OCI-LY7 (cell line): ENCODE results near the gene ZNRF1. TPM values are rescaled to one million over a fixed set of nuclear protein-coding genes. Genes with fewer than 3 reads are reported as not detected.

Experiments
- BruUV-seq: library from RNA; stranded (reverse); fragments of 400-500 nt; replicated peaks from 2 replicates; lab custom pipeline; 2021; lab: Mats Ljungman, UMichigan
- CTCF ChIA-PET: fragments of 300-600 bp; sonication (Branson Sonifier 250); formaldehyde crosslinking; loops from one replicate; lab custom pipeline; 2022; ENCODE audit warnings: antibody characterized with exemption; ENCODE audit not compliant: unreplicated experiment; lab: Charles Lee
- POLR2A ChIA-PET: fragments of 300-600 bp; sonication (Branson Sonifier 250); formaldehyde crosslinking; loops from one replicate; lab custom pipeline; 2022; ENCODE audit warnings: antibody characterized with exemption; lab: Charles Lee
- DNase-seq: peaks from one replicate; pipeline ENCODE4 v3.0.0-alpha.2; 2015; ENCODE audit warnings: low spot score
- H2AFZ ChIP-seq: fragments of 200-600 bp; sonication (generic), shearing (Covaris generic); 2 replicates; pipeline ENCODE4 v1.6.1; 2014; ENCODE audit warnings: mild to moderate bottlenecking, antibody characterized with exemption, low read length, moderate library complexity
- H3K27ac ChIP-seq: fragments of 200-600 bp; sonication (generic); 2 replicates; pipeline ENCODE4 v1.5.1; 2014; ENCODE audit warnings: mixed run types, low read depth, mild to moderate bottlenecking, moderate library complexity, low read length, inconsistent platforms; ENCODE audit not compliant: poor library complexity, severe bottlenecking
- H3K36me3 ChIP-seq: fragments of 200-600 bp; sonication (generic); 2 replicates; pipeline ENCODE4 v1.6.1; 2014; ENCODE audit warnings: mild to moderate bottlenecking, antibody characterized with exemption, low read length, moderate library complexity, mixed read lengths; ENCODE audit not compliant: insufficient read depth
- H3K4me1 ChIP-seq: fragments of 200-600 bp; sonication (generic); 2 replicates; pipeline ENCODE4 v1.5.1; 2014; ENCODE audit warnings: mild to moderate bottlenecking, low read length; ENCODE audit not compliant: insufficient read depth, poor library complexity, severe bottlenecking
- H3K4me2 ChIP-seq: fragments of 200-600 bp; sonication (generic); 2 replicates; pipeline ENCODE4 v1.6.1; 2014; ENCODE audit warnings: mild to moderate bottlenecking, low read length
- H3K4me3 ChIP-seq: fragments of 200-600 bp; sonication (generic); 2 replicates; pipeline ENCODE4 v1.5.1; 2014; ENCODE audit warnings: mild to moderate bottlenecking, low read depth, low read length; ENCODE audit not compliant: poor library complexity, severe bottlenecking
- H3K79me2 ChIP-seq: fragments of 200-600 bp; sonication (generic); 2 replicates; pipeline ENCODE4 v1.6.1; 2016; ENCODE audit warnings: low read depth, mild to moderate bottlenecking, low read length, moderate library complexity, mixed read lengths; ENCODE audit not compliant: insufficient read depth
- H3K9me2 ChIP-seq: fragments of 200-600 bp; sonication (generic); 2 replicates; pipeline ENCODE4 v1.6.1; 2016; ENCODE audit warnings: mild to moderate bottlenecking, low read length, mixed read lengths; ENCODE audit not compliant: insufficient read depth
- H3K9me3 ChIP-seq: fragments of 200-600 bp; sonication (generic); 2 replicates; pipeline ENCODE4 v1.6.1; 2014; ENCODE audit warnings: mild to moderate bottlenecking, mixed run types, low read length, mixed read lengths
- H4K20me1 ChIP-seq: fragments of 200-600 bp; sonication (generic); 2 replicates; pipeline ENCODE4 v1.6.1; 2014; ENCODE audit warnings: mild to moderate bottlenecking, antibody characterized with exemption, low read length, moderate library complexity, mixed read lengths; ENCODE audit not compliant: insufficient read depth
- EZH2phosphoT487 ChIP-seq: fragments of 200-600 bp; sonication (generic); IDR thresholded peaks from 2 replicates; pipeline ENCODE4 v1.6.1; 2018; ENCODE audit warnings: low read depth, borderline replicate concordance, mild to moderate bottlenecking, mixed run types, antibody characterized with exemption, low read length, moderate library complexity, mixed read lengths
- intact Hi-C: fragments of 100-400 bp; cut with micrococcal nuclease; formaldehyde crosslinking; loops from one replicate; pipeline ENCODE4 v1.10.0; 2022; ENCODE audit not compliant: unreplicated experiment
- total RNA-seq, 2 experiments: library from RNA; depleted of rRNA in 1 of 2; stranded (reverse); fragments of >200 nt in 1 of 2; shearing (Covaris generic) in 1 of 2; gene quantifications; 2 replicates each; pipeline ENCODE4 v1.2.3, GENCODE V29; 2014 to 2022
- TF ChIP-seq, protein P1 (sequence below): fragments of 200-600 bp; sonication (generic); conservative IDR thresholded peaks from 2 replicates; pipeline ENCODE4 v1.5.1; 2014; ENCODE audit warnings: mild to moderate bottlenecking, antibody characterized with exemption, low read length, moderate library complexity, mixed read lengths

The ZNRF1 gene
- total RNA-seq, 2 experiments from 2014 or later, result 11.8 to 23.7 TPM

DNA sequence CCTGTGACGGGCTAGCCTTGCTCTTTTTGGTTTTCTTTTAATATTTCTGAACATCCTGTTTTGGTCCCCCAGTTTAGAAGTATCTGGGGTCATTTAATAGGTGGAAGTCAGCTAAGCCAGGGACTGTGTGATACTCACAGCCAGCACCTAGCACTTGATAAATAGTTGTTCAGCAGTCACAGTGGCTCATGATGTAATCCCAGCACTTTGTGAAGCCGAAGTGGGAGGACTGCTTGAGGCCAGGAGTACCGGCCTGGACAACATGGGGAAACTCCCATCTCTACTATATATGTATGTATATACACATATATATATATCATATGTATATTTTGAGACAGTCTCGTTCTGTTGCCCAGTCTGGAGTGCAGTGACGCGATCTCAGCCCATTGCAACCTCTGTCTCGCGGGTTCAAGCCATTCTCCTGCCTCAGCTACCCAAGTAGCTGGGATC is 1.8 kb upstream of the ZNRF1 start:
- H3K4me2 ChIP-seq, result no peak overlapping the region
- CTCF ChIA-PET, result interaction anchor here (1.3 kb wide), 1 partner anchor 114 kb away, joined by 3 read pairs; no protein-coding TSS in a partner anchor
- no TSS peak for BruUV-seq
- intact Hi-C loops, result no loop called here
- DNase-seq, result no peak
- H3K79me2 ChIP-seq, result no peaks in the 10 kb centered on the region
- H3K4me1 ChIP-seq, result peaks cover 26% of the 10 kb centered on the region
- no peaks in the 10 kb centered on the region for H3K36me3 ChIP-seq
- no peak overlapping the region for H3K4me3 ChIP-seq
- no peak overlapping the region for H3K27ac ChIP-seq
- H3K9me3 ChIP-seq, result no peaks in the 10 kb centered on the region
- POLR2A ChIA-PET, result interaction anchor here (0.6 to 3.5 kb wide), 4 partner anchors 11 to 127 kb away, joined by 3 to 19 read pairs (median 4); partner anchors contain the start of gene WDR59
- H3K9me2 ChIP-seq, result no peaks in the 10 kb centered on the region
- H4K20me1 ChIP-seq, result 0 out of 2 replicates have a peak, but pooled peaks cover 6% of the 10 kb centered on the region
- no peak for TF ChIP-seq EZH2phosphoT487
- TF ChIP-seq, protein P1, sequence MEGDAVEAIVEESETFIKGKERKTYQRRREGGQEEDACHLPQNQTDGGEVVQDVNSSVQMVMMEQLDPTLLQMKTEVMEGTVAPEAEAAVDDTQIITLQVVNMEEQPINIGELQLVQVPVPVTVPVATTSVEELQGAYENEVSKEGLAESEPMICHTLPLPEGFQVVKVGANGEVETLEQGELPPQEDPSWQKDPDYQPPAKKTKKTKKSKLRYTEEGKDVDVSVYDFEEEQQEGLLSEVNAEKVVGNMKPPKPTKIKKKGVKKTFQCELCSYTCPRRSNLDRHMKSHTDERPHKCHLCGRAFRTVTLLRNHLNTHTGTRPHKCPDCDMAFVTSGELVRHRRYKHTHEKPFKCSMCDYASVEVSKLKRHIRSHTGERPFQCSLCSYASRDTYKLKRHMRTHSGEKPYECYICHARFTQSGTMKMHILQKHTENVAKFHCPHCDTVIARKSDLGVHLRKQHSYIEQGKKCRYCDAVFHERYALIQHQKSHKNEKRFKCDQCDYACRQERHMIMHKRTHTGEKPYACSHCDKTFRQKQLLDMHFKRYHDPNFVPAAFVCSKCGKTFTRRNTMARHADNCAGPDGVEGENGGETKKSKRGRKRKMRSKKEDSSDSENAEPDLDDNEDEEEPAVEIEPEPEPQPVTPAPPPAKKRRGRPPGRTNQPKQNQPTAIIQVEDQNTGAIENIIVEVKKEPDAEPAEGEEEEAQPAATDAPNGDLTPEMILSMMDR, result no peak
- no peak overlapping the region for H2AFZ ChIP-seq

DNA sequence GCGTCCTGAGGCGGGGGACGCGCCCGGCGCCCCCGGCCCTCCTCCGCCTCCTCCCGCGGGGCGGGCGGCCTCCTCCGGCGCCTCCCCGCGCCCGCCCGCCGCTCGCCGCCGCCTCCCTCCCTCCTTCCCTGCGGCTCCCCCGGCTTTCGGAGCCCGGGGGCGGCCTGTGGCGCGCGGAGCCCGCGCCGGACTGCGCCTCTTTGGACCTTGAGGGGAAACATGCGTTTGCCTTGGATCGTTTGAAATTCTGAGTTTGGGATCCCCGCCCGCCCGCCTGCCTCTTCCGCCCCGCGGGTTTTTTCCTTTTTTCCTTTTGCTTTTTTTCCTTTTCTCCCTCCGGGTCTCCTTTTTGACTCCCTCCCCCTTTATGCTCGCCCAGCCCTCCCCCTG is 390 bp downstream of the ZNRF1 start:
- Histone ChIP-seq H2AFZ (peak overlapping the region; percentile 57), H3K9me2 (no peaks in the 10 kb centered on the region), H3K27ac (no peak overlapping the region), H3K36me3 (no peaks in the 10 kb centered on the region), H4K20me1 (0 out of 2 replicates have a peak, but pooled peaks cover 6% of the 10 kb centered on the region), H3K9me3 (no peaks in the 10 kb centered on the region), H3K79me2 (no peaks in the 10 kb centered on the region), H3K4me2 (peak overlapping the region; percentile 87), H3K4me1 (peaks cover 26% of the 10 kb centered on the region), H3K4me3 (peak overlapping the region; percentile 92)
- BruUV-seq, result no TSS peak
- no peak for TF ChIP-seq EZH2phosphoT487
- TF ChIP-seq, protein P1, result no peak
- ChIA-PET CTCF (interaction anchor here (1.0 kb wide), 1 partner anchor 12 kb away, joined by 3 read pairs; no protein-coding TSS in a partner anchor), POLR2A (no interaction called here)
- DNase-seq, result no peak
- intact Hi-C loops, result loop anchor here (1.0 kb wide), 1 partner anchor 76 kb away; no protein-coding TSS in a partner anchor
